ENCODE measurements around the gene CNDP2.
"Not testable (repeated sequence)": the region's sequence is repeated elsewhere in the genome, so short reads cannot be mapped to it uniquely, and the experiment has no call there.

DNA sequence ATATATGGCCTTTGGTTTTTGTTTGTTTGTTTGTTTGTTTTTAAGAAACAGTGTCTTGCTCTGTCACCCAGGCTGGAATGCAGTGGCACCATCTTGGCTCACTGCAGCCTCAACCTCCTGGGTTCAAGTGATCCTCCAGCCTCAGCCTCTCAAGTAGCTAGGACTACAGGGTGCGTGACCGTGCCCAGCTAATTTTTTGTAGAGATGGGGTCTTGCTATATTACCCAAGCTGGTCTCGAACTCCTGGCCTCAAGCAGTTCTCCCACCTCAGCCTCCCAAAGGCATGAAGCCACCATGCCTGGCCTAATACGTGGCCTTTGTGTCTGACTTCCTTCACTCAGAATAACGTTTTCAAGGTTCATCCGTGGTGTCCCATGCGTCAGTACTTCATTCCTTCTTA lies 28.8 kb downstream of the CNDP2 start:
- TF ChIP-seq POLR2A (IDR thresholded peaks at IDR 0.05; ENCODE audit: low read length); RAD21 (conservative IDR thresholded peaks at IDR 0.05 in 1 of 2, IDR thresholded peaks at IDR 0.05 in 1 of 2); SMC3 (IDR thresholded peaks at IDR 0.05); JUNB (IDR thresholded peaks at IDR 0.05); ESRRA (IDR thresholded peaks at IDR 0.05; ENCODE audit: borderline replicate concordance, low read length): not testable (repeated sequence)
- TF ChIP-seq, protein P1, sequence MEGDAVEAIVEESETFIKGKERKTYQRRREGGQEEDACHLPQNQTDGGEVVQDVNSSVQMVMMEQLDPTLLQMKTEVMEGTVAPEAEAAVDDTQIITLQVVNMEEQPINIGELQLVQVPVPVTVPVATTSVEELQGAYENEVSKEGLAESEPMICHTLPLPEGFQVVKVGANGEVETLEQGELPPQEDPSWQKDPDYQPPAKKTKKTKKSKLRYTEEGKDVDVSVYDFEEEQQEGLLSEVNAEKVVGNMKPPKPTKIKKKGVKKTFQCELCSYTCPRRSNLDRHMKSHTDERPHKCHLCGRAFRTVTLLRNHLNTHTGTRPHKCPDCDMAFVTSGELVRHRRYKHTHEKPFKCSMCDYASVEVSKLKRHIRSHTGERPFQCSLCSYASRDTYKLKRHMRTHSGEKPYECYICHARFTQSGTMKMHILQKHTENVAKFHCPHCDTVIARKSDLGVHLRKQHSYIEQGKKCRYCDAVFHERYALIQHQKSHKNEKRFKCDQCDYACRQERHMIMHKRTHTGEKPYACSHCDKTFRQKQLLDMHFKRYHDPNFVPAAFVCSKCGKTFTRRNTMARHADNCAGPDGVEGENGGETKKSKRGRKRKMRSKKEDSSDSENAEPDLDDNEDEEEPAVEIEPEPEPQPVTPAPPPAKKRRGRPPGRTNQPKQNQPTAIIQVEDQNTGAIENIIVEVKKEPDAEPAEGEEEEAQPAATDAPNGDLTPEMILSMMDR (IDR thresholded peaks at IDR 0.05), result not testable (repeated sequence)

Data from A549 (cell line).